CMK (cell line): ENCODE data around the gene CEP152.
"Not testable (repeated sequence)": the region's sequence is repeated elsewhere in the genome, so short reads cannot be mapped to it uniquely, and the experiment has no call there.

Source experiments
- DNase-seq: peaks from one replicate; pipeline ENCODE4 v3.0.0-alpha.2; 2010; ENCODE audit warnings: low read depth

The CEP152 gene

DNA sequence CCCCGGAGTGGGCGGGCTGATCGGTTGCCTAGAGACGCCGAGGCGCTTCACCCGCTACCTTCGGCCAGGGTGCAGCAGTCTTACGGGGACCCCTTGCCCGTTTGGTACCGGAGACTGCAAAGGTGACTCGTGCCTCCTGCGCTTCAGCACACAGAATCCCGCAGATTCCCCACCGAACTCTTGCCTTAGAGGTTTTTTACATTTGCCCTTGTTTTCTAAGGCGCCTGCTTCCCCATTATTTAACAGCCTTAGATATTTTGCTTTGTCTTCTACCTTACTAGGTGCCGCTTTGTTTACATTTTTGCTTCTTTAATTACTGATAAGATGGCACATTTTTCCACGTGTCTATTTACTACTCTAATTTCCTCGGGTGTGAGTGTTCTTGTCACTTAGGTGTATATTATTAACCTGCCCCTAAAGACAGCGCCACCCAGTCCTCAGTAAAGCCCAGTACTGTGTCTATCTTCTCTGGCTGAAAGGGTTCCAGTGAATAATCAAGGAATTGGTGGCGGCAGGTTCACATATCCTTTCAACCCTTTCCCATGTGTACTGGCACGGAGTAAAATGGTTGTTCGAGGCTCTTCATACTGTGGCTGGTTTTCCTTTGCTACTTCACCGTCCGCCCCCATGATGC, 573 bp upstream of the CEP152 start:
- DNase-seq = no peak

DNA sequence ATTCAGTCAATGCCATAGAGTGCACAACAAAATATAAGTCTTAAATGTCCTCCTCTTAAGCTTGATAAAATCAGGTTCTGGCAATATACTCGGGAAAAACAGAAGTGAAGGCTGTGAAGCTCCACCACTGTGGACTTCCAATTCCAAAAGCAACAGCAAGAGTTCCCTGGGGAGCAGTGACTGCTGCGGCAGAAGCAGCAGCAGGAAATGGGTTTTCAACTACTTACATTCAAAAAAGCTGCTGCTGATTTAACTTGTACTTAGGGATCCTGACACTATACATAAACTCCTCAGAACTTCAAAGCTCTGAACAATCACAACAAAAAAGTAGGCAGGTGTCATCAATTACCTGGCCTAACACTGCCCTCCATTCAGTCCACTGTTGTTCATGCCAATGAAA, 4.7 kb downstream of the CEP152 start:
- DNase-seq = no peak

DNA sequence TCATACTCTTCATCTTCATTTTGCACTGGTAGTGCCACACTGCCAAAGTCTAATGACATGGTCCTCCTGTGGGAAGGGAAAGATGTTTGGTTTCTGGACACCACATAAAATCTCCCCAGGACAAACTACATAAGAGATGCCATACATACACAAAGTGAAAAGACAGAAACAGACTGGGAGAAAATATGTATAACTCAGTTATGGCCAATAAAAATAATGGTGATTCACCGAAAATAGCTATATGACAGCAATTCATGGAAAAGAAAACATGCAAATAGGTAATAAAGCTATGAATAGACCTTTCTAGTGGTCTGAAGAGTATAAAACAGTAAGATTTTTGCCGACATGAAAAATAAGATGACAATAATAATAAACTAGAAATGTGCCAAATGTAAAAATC, 5.3 kb downstream of the CEP152 start:
- DNase-seq = no peak

DNA sequence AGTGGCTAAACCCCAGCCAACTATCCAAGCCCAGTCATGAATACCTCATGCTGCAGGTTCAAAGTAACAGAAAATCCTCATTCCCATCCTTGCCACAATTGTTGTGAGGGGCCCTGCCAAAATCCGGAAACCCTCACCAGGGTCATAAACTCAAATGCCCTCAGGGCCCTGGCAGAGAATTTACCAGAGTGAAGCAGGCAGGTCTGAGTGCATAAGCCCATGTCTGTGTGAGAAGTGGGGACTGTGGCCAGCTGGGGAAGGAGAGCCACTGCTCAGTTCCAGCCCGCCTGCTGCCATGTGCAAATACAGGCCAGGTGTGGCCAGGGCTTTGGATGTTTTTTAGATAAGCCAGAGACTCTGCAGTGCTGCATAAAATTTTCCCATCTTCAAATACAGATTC, 7.0 kb downstream of the CEP152 start:
- DNase-seq = no peak

DNA sequence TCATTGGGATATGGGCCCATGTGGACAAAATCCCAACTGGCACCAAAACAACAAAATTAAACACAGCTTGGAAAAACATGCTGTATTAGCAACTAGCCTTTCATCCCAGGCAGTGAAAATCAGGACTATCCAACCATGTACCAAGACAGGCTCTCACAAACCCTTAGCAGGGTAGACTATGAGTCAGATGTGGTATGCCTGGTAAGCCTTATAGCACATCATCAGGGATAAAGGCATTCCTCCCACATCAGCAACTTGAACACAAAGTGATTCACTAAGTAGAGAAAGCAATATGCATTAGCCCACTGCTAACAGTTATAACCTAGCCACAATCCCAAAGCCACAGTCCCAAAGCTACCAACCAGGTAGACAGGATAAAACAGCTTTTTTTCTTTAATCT, 8.0 kb downstream of the CEP152 start:
- DNase-seq = no peak

DNA sequence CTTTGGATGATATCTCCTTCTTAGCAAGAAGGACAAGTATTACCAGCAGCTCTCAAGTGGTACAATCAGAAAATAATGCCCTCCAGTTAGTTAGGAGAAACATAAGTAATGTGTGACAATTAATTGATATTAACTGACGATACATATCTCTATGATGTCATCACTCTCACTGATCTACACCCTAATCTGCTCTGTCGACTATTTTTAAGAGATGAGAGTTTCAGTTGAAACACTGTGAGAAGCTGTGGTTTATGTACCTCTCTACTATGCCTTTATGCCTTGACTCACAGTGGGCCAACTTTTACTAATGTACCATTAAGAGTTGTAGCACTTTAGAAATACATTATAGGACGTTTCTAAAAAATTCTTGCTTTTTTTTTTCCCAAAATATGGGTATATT, 8.6 kb downstream of the CEP152 start:
- DNase-seq = no peak

DNA sequence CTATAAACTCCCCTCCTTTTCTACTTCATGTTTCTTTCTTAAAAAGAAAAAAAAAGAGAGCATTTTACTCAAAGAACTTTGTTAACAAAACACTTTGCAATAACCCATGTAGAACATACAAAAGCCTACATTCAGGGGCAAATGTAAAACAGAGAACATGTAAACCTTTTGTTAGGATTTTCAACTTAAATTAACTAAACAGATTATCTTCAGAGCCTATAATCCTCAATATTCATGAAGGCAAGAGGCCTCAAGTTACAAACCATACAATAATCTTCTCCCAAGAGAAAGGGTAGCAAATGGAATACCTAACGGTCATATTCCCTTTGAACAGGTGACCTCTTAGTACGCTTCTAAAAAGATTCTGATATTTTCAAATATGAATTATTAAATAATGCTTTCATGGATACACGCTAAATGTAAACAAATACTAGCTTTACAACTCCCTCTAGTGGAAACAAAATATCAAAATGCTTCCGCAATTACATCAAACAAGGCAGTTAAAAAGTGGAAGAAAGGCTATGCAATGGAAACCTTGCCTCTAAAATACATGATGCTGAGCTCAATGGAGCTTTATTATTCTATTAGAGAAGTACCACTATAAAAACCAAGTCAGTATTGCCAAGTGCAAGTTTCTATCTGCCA, 9.9 kb downstream of the CEP152 start:
- no peak for DNase-seq

DNA sequence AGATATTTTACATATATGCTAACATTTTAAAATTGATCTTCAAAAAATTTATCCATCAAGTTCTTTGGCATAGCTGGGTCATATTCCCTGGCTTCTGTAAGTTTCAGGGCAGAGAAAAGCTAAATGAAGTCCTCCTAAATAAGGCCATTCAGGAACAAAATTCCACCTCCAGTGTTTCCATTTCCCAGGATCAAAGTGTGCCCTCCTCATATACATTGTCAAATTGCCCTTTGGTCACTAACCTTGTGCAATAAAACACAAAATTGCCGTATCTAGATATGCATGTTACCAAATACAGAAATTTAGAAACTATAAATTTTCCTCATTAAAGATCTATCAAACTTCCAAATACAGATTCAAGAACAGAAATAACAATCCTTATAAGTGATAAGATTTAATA, 10.6 kb downstream of the CEP152 start:
- no peak for DNase-seq

DNA sequence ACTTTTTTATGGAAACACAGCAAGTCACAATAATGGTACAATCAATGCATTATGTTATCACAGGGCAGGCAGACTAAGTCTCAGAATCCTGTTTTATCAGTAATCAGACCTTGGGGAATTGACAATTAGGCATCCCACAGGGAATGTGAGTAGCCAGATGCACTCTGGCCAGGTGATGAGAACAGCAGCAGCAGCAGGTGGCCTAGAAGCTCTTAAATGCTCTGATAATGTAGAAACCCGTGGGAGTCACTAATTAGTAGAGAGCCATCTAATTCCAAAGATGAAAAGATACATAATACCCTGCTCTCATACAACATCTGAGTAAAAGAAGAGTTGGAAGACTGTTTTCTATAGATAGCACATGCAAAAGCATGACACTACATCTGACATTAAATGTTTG, 12.6 kb downstream of the CEP152 start:
- no peak for DNase-seq

DNA sequence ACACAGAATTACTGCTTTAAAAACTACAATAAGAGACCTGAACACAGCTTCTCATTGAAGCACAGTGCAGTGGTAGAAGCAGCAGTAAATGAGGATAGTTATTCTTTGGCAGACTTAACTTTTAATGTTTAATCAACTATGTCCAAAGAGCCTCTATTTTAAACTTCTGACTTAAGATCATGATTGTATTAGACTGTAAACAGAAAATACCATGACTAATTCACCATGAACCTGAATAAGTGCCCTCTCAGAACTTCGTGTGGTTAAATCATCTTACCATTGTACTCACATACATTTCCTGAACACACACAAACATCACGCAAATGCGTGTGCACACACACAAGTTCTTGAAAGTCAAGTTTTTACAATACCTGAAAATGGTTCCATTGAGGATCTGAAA, 13.9 kb downstream of the CEP152 start:
- DNase-seq = no peak

DNA sequence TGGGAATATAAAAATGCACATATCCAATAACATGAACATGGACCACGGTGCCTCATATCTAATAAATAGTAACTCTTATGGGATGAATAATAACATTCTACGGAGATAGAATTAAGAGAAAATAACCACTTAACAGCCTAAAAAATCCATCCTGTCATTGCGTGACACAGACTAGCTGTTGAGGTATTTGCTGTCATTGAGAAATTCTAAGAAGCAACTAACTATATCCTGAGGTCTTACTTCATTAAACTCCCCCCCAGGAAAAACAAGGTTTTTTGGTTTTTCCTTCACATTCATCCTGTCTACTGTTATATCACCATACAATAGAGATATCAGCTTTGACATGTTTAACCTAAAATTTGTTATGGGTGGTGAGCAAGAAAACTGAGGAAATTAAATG, 14.3 kb downstream of the CEP152 start:
- DNase-seq = no peak

DNA sequence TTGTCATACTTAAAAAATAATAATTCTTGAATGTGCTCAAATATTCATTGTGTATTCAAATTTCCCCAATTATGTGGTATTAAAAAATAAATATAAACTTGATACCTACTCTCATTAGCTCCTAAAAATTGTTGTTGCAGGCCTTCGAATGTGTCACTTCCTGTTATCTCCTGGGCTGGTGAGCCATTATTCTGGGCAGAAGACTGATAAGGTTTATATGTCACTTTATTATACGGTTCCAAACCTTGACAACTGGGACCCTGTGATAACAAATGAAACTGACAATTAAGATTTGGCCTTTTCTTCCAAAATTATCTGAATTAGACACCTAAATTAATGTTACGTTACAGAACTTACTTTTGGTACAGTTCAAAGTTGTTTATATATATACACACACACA, 15.0 kb downstream of the CEP152 start:
- no peak for DNase-seq

DNA sequence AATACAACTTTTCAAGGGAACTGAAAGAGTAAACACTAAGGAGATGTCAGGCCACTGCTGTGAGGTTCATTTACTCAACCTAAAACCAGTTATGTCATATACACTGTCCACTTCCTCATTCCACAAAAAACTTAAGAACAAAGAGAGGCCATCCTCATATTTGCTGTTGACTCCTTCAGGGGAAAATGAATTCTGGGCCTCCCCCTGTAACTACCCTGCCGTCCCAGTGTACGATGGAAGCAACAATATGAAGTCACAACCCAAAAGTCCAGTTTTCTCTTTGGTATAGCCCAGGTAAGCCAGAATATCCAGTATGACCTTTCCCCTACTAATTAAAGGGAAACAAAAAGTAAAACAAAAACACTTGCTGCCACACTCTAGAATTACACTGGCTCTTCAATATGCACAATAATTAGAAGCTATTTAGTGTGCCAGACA, 16.2 kb downstream of the CEP152 start:
- no peak for DNase-seq

DNA sequence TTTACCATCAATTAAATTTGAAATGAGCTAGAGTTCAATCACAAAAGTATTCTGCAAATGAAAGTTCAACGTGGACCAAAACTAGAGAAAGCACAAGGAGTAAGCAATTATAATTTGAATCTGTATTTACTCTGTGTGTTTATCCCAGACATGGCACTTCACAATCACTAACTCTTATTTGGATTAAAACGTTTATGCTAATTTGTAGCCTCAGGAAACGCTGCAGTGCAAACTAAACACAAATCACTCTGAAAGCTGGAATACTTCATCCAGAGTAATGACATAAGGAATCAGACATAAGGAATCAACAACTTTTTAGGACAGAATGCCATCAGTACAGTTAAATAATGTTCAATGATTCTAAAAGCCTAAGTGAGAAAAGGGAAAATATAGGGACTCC, 18.5 kb downstream of the CEP152 start:
- no peak for DNase-seq

DNA sequence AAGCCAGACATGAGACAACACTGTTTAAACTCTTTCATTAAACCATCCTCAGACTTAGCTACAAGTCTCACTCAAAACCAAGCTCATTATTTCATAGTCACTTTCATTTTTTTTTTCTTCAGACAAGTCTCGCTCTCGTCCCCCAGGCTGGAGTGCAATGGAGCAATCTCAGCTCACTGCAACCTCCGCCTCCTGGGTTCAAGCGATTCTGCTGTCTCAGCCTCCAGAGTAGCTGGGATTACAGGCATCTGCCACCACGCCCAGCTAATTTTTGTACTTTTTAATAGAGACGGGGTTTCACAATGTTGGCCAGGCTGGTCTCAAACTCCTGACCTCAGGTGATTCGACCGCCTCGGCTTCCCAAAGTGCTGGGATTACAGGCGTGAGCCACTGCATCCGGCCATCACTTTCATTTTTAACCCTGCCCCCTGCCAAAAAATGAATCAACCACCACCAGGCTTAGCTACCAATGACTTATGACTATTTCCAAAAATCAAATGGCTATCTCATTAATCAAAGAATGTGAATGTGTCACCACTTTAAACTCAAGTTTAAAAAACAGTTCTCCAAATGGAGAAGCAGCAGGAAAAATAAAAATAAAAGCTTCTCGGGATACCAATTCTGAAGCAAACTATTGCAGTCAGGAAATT, 20.3 kb downstream of the CEP152 start:
- DNase-seq = not testable (repeated sequence)

DNA sequence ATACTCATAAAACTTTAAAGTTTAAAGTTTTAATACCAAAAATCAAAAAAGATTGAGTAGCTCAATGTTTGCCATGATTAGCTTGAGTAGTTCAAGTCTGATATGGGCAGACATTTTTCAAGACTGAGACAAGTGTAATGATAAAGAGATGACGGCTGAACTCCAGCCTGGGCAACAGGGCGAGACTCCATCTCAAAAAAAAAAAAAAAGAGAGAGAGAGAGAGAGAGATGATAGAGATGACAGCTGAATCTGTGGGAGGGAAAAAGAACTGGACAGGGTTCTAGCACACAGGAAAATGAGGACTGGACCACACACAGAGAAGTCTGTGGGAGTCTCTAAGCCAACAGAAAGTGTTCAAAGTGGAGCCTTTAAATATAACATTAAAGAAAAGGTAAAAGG, 25.2 kb downstream of the CEP152 start:
- DNase-seq = no peak

DNA sequence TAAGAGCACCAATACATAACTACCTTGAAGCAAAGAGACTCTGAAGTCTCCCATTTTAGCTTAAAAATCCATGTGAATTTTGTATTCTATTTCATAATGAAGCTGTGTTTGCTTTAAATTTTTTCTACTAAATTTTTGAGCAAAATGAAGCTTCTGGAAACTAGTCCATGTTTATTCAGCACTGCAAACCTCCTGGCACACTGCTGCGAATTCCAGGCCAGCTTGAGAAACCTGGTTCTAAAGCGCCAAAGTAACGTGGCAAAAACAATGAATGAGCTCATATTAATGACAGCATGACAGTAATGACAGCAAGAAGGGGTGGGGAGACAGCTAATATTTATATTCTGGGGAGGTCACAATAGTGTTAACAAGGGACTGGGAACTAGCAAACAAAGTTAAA, 25.7 kb downstream of the CEP152 start:
- no peak for DNase-seq

DNA sequence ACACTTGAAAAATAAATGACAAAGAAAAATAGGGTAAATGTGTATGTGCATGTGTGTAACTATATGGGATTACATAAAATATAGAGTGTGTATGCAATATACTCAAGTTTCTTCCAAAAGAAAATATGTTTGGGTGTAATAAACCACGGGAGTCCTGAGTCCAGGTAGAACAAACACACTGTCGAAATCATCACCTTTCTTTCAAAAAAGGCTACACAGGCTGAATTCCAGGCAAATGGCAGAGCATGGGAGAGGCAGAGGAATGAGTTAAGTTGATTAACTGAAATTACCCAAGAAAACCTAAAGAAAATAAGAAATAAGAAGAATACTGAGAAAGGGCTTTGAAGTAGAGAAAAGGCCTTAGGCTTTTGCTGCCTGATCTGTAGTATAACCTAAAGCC, 26.1 kb downstream of the CEP152 start:
- no peak for DNase-seq

DNA sequence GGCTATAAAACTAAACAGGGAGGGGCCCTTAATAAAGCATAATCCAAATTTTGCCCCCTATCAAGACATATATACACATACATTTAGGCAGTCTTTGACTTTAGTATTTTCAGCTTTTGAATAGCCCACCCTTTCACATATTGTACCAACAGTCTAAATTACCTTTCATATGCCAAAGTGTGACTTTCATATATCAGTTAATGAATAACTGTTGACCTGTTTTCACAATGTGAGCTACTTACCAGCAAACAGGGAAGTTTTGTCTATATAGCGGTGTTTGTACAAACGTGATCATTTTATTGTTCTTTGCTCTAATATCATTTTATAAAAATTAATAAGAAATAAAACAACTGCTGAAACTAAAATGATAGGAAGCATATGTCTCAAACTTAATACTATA, 28.0 kb downstream of the CEP152 start:
- DNase-seq = no peak

DNA sequence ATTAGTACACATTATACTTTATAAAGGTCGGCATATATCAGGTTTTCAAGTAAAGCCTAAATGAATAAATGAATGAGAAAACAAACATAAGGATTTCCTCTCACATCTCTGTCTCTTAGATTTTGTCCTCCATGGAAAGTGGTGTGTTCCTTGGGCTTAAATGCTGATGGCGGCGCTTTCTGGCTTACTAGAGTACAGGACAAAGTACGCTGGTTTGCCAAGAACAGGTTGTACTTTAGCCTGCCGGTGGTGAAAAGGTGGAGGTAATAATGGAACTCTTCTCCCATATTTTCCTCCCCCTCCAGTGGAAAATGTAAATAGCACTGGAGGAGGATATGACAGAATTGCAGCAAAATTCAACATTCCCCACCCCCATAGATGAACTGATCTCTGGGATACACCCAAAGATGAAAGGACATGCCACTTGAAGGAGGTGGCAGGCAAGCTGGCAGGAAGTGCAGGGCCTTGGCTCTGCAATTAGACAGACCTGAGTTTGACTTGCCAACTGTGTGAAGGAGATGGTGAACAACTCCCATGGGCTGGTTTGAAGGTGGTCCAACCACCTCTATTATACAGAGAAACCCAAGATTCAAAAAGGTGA, 29.3 kb downstream of the CEP152 start:
- no peak for DNase-seq

DNA sequence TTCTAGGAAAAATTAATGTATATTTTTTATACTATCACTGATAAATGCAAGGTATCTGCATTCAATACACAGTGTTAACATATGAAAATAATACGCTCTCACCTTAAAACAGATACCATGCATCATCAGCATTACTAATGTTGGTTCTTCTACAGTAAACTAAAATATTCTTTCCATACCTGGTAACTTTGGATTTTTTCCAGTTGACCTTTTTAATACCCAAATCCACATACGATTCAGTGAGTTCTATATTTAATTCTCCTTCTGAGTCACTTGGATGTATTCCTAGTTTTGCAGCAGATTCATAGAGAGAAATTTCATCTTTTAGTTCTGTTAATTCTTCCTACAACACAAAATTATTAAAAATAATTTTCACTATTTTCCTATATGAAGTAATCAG, 29.9 kb downstream of the CEP152 start:
- no peak for DNase-seq

DNA sequence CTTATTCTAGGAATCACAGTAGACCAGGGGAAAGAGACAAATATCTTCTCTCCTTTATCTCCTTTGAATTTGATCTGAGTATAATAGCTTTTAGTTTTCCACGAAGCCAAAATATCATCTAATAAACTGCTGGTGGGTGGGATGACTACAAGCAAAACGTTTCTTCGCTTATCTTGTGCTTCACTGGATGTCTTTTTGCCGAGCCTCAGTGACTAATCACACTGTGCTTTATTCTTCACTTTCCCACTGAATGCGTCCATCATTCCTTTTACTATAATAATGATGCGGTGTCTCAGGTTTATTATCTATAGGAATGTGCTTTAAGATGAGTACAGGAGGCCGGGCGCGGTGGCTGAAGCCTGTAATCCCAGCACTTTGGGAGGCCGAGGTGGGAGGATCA, 32.5 kb downstream of the CEP152 start:
- no peak for DNase-seq

DNA sequence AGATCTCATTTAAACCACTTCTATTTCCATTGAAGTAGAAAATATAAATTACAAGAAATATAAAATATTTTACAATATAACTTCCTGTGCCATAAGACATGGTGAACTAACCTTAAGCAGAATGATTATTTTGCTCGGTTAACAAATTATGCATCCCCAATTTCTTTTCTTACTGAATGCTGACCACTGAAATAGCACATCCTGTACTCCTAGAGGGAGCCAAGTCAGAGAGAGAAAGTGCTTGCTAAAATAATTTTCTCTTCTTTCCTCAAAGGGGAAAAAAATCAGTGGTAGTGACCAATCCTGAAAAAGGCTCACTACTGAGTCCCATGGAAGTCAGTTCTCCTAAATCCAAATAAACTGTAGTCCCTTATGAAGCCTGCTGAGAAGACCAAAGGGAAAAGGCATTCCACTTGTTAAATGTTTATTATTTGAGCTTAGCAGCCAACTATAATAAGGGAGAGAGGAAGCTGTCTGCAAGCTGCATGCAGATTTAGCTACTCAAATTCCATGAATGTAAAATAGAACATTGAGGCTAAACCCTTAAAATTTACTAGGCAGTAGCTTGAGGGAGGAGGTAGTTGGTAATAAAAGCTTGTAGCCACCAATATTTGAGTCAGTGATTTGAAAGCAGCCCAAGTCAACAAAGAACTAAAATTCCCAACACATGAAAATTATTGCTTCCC, 33.1 kb downstream of the CEP152 start:
- no peak for DNase-seq
